ENCODE measurements around the gene HPN.

The HPN gene

DNA sequence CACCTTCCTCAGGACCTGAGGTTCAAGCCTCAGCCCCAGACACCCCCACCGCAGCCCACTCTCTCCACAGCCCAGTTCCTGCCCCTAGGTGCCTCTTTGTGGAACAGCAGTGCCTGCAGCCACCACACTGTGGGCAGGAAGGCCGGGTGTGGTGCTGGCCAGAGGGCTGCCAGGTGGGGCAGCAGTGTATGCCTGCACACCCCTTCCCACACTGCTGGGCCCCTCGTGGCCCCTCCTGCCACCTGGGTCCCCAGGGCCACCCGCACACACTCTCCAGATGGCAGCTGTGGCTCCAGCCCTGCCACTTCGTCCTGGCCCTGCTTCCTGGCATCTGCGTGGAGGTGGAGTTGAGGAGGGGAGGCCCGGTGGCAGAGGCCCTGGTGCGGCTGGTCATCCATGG lies 35.1 kb downstream of the HPN start:
- no peaks in the 10 kb centered on the region for H3K27me3 ChIP-seq (ENCODE audit: low read length)
- H3K27ac ChIP-seq (ENCODE audit: low read depth, low read length) = no peak overlapping the region
- no peaks in the 10 kb centered on the region for H3K9me2 ChIP-seq (replicated peaks; ENCODE audit: insufficient read depth, low read length)
- TF ChIP-seq, protein P1, sequence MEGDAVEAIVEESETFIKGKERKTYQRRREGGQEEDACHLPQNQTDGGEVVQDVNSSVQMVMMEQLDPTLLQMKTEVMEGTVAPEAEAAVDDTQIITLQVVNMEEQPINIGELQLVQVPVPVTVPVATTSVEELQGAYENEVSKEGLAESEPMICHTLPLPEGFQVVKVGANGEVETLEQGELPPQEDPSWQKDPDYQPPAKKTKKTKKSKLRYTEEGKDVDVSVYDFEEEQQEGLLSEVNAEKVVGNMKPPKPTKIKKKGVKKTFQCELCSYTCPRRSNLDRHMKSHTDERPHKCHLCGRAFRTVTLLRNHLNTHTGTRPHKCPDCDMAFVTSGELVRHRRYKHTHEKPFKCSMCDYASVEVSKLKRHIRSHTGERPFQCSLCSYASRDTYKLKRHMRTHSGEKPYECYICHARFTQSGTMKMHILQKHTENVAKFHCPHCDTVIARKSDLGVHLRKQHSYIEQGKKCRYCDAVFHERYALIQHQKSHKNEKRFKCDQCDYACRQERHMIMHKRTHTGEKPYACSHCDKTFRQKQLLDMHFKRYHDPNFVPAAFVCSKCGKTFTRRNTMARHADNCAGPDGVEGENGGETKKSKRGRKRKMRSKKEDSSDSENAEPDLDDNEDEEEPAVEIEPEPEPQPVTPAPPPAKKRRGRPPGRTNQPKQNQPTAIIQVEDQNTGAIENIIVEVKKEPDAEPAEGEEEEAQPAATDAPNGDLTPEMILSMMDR (IDR thresholded peaks at IDR 0.05; ENCODE audit: insufficient read depth, low read length, poor library complexity, severe bottlenecking) = no peak
- no peak for TF ChIP-seq EZH2phosphoT487 (conservative IDR thresholded peaks at IDR 0.05; ENCODE audit: low read length)
- no peak overlapping the region for H3K4me3 ChIP-seq (ENCODE audit: insufficient read depth, low read length, poor library complexity, severe bottlenecking)
- H3F3A ChIP-seq (ENCODE audit: insufficient read depth) = no peaks in the 10 kb centered on the region
- H3K79me2 ChIP-seq (ENCODE audit: insufficient read depth, low read length) = no peaks in the 10 kb centered on the region
- H4K20me1 ChIP-seq (ENCODE audit: low read depth, low read length) = no peaks in the 10 kb centered on the region
- no peaks in the 10 kb centered on the region for H3K36me3 ChIP-seq (ENCODE audit: low read length)
- no peaks in the 10 kb centered on the region for H3K9me3 ChIP-seq (ENCODE audit: insufficient read depth, low read length)
- H3K9ac ChIP-seq (ENCODE audit: low read length) = no peak overlapping the region
- H3K4me2 ChIP-seq (ENCODE audit: low read depth, low read length, poor library complexity, severe bottlenecking) = no peak overlapping the region
- H2AFZ ChIP-seq (ENCODE audit: low read depth, low read length, severe bottlenecking) = no peak overlapping the region

DNA sequence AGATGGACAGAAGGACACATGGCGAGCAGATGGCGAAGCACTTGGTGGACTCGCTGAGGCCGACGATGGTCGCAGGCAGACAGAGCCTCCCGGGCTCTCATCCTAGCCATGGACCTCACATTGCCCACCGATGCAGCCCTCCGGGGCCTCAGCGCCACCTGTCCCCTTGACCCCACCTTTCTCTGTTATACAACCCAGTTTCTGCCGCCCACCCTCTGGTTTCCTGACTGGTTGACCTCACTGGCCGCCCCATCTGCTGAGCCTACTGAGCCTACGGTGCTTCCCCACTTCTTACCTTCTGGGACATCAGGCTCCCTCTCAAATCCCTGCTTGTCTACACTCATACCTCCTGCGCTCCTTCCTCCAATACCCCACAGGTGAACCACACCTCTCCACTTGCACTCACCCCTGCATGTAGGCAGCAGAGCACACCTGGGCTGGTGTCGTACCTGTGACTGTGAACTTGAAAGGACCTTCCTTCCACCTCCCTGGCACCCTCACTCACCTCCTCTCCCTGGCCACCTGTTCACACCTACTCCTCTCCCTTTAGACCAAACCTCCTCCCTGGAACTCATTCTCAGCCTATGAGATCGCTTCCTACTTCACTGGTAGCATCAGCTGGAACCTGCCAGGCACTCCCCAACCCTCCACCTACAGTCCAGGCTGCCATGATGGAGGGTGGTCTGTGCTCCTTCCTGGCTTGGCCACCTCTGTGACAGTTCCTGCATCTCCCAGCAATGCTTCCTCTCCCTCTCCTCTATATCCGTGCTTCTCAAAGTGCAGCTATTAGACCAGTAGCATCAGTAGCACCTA lies 36.1 kb downstream of the HPN start:
- Histone ChIP-seq H4K20me1 (ENCODE audit: low read depth, low read length) (no peaks in the 10 kb centered on the region), H3K4me2 (ENCODE audit: low read depth, low read length, poor library complexity, severe bottlenecking) (no peak overlapping the region), H3K27me3 (ENCODE audit: low read length) (no peaks in the 10 kb centered on the region), H3K27ac (ENCODE audit: low read depth, low read length) (no peak overlapping the region), H3K4me3 (ENCODE audit: insufficient read depth, low read length, poor library complexity, severe bottlenecking) (no peak overlapping the region), H3F3A (ENCODE audit: insufficient read depth) (no peaks in the 10 kb centered on the region), H3K9me3 (ENCODE audit: insufficient read depth, low read length) (no peaks in the 10 kb centered on the region), H3K9ac (ENCODE audit: low read length) (no peak overlapping the region), H3K9me2 (replicated peaks; ENCODE audit: insufficient read depth, low read length) (no peaks in the 10 kb centered on the region), H2AFZ (ENCODE audit: low read depth, low read length, severe bottlenecking) (no peak overlapping the region), H3K79me2 (ENCODE audit: insufficient read depth, low read length) (no peaks in the 10 kb centered on the region), H3K36me3 (ENCODE audit: low read length) (no peaks in the 10 kb centered on the region)
- TF ChIP-seq, protein P1 (IDR thresholded peaks at IDR 0.05; ENCODE audit: insufficient read depth, low read length, poor library complexity, severe bottlenecking) = no peak
- TF ChIP-seq EZH2phosphoT487 (conservative IDR thresholded peaks at IDR 0.05; ENCODE audit: low read length) = no peak

DNA sequence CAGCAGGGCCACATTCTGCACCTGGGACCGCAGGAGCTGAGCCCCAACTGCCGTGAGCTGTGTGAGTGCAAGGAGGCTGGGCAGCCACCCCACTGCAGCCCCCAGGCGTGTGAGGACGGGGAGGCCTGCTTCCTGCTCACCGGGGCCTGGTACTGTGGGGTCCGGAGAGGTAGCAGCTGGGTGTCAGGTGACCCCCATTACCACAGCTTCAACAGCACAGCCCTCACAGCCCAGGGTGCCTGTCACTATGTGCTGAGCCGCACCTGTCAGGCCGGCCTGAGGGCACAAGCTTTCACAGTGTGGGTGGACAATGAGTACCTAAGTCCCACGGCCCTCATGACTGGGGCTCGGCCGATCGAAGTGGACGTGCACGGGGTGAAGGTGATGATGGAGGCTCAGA lies 38.3 kb downstream of the HPN start:
- H4K20me1 ChIP-seq (ENCODE audit: low read depth, low read length) = no peaks in the 10 kb centered on the region
- no peaks in the 10 kb centered on the region for H3K79me2 ChIP-seq (ENCODE audit: insufficient read depth, low read length)
- H3K9me3 ChIP-seq (ENCODE audit: insufficient read depth, low read length) = no peaks in the 10 kb centered on the region
- H3F3A ChIP-seq (ENCODE audit: insufficient read depth) = no peaks in the 10 kb centered on the region
- no peak overlapping the region for H3K4me2 ChIP-seq (ENCODE audit: low read depth, low read length, poor library complexity, severe bottlenecking)
- no peaks in the 10 kb centered on the region for H3K27me3 ChIP-seq (ENCODE audit: low read length)
- no peaks in the 10 kb centered on the region for H3K9me2 ChIP-seq (replicated peaks; ENCODE audit: insufficient read depth, low read length)
- no peak overlapping the region for H3K9ac ChIP-seq (ENCODE audit: low read length)
- H3K36me3 ChIP-seq (ENCODE audit: low read length) = no peaks in the 10 kb centered on the region
- no peak overlapping the region for H3K27ac ChIP-seq (ENCODE audit: low read depth, low read length)
- H3K4me3 ChIP-seq (ENCODE audit: insufficient read depth, low read length, poor library complexity, severe bottlenecking) = no peak overlapping the region
- no peak overlapping the region for H2AFZ ChIP-seq (ENCODE audit: low read depth, low read length, severe bottlenecking)
- TF ChIP-seq EZH2phosphoT487 (conservative IDR thresholded peaks at IDR 0.05; ENCODE audit: low read length) = no peak
- TF ChIP-seq, protein P1 (IDR thresholded peaks at IDR 0.05; ENCODE audit: insufficient read depth, low read length, poor library complexity, severe bottlenecking) = no peak

All from SU-DHL-6 (cell line).